Endothelial cell of umbilical vein (primary cell): ENCODE results near the gene NEUROG1. TPM values are rescaled to one million over a fixed set of nuclear protein-coding genes. Genes with fewer than 3 reads are reported as not detected.
"Not testable (repeated sequence)": the region's sequence is repeated elsewhere in the genome, so short reads cannot be mapped to it uniquely, and the experiment has no call there.

Source experiments
- BruUV-seq: library from RNA; stranded (reverse); fragments of 400-500 nt; replicated peaks from 2 replicates; lab custom pipeline; 2021; lab: Mats Ljungman, UMichigan
- CTCF ChIA-PET: fragments of 300-600, 350-600 bp; sonication (Branson Sonifier 250); formaldehyde crosslinking; loops from one replicate; lab custom pipeline; 2021; ENCODE audit warnings: antibody characterized with exemption, inconsistent platforms; lab: Charles Lee
- POLR2A ChIA-PET: fragments of 300-600, 350-600 bp; sonication (Branson Sonifier 250); formaldehyde crosslinking; loops from one replicate; lab custom pipeline; 2021; ENCODE audit warnings: antibody characterized with exemption, inconsistent platforms; lab: Charles Lee
- DNase-seq: peaks from one replicate; pipeline ENCODE4 v3.0.0-alpha.2; 2011; ENCODE audit warnings: low read depth, low spot score
- FAIRE-seq: peaks from 2 replicates; lab custom pipeline; 2011; peaks lifted over from hg19 to GRCh38; lab: Jason Lieb, UNC
- H2AFZ ChIP-seq: 2 replicates; pipeline ENCODE4 v1.6.0; 2012; ENCODE audit warnings: low read depth, low read length, control low read depth, inconsistent platforms
- H3K27ac ChIP-seq: 2 replicates; pipeline ENCODE4 v1.5.1; 2011; ENCODE audit warnings: low read depth, mild to moderate bottlenecking, control low read depth, low read length, moderate library complexity; ENCODE audit not compliant: insufficient read depth
- H3K27me3 ChIP-seq, 2 experiments: 2 replicates each; pipeline versions ENCODE4 v1.6.0 to v1.6.1; 2011; ENCODE audit warnings: low read length in 2 of 2, mixed read lengths in 1 of 2; ENCODE audit not compliant: control insufficient read depth in 2 of 2, insufficient read depth in 2 of 2
- H3K36me3 ChIP-seq, 2 experiments: 2 replicates in 1 of 2; 3 replicates in 1 of 2; pipeline ENCODE4 v1.5.1; 2011; ENCODE audit warnings: low read length in 2 of 2, mild to moderate bottlenecking in 1 of 2, moderate library complexity in 1 of 2; ENCODE audit not compliant: control insufficient read depth in 2 of 2, insufficient read depth in 2 of 2; ENCODE audit errors: extremely low read depth in 1 of 2
- H3K4me1 ChIP-seq: 3 replicates; pipeline ENCODE4 v1.5.1; 2011; ENCODE audit warnings: mild to moderate bottlenecking, low read length; ENCODE audit not compliant: control insufficient read depth, insufficient read depth; ENCODE audit errors: extremely low read depth
- H3K4me2 ChIP-seq: 2 replicates; pipeline ENCODE4 v1.6.1; 2011; ENCODE audit warnings: low read length, control low read depth, mixed read lengths; ENCODE audit not compliant: insufficient read depth
- H3K4me3 ChIP-seq, 3 experiments: fragments of 200-600 bp in 1 of 3; sonication (generic), shearing (Covaris generic) in 1 of 3; replicated peaks in 1 of 3; 2 replicates each; pipeline ENCODE4 v1.5.1; 2011 to 2016; ENCODE audit warnings: control low read depth in 3 of 3, low read length in 3 of 3, mild to moderate bottlenecking in 2 of 3, inconsistent platforms in 1 of 3, low read depth in 1 of 3, moderate library complexity in 1 of 3; ENCODE audit not compliant: insufficient read depth in 1 of 3
- H3K79me2 ChIP-seq: 2 replicates; pipeline ENCODE4 v1.6.0; 2012; ENCODE audit warnings: low read length, inconsistent platforms; ENCODE audit not compliant: control insufficient read depth, insufficient read depth
- H3K9ac ChIP-seq: replicated peaks from 2 replicates; pipeline ENCODE3; 2011; ENCODE audit warnings: low read length, control low read depth; ENCODE audit not compliant: insufficient read depth; ENCODE audit errors: extremely low read depth
- H3K9me1 ChIP-seq: replicated peaks from 3 replicates; pipeline ENCODE4 v1.6.0; 2011; ENCODE audit warnings: mild to moderate bottlenecking, low read length; ENCODE audit not compliant: control insufficient read depth, insufficient read depth; ENCODE audit errors: extremely low read depth
- H3K9me3 ChIP-seq: replicated peaks from 2 replicates; pipeline ENCODE4 v1.5.1; 2012; ENCODE audit warnings: low read length, inconsistent platforms; ENCODE audit not compliant: control insufficient read depth, insufficient read depth
- H4K20me1 ChIP-seq: replicated peaks from 2 replicates; pipeline ENCODE3; 2011; ENCODE audit warnings: mild to moderate bottlenecking, low read length; ENCODE audit not compliant: control insufficient read depth, insufficient read depth; ENCODE audit errors: extremely low read depth
- EZH2 ChIP-seq: IDR thresholded peaks from 2 replicates; pipeline ENCODE4 v1.6.1; 2012; ENCODE audit warnings: borderline replicate concordance, low read depth, mild to moderate bottlenecking, moderate library complexity, low read length, inconsistent platforms; ENCODE audit not compliant: severe bottlenecking
- FOS ChIP-seq: IDR thresholded peaks from 2 replicates; pipeline ENCODE4 v1.6.1; 2011; ENCODE audit warnings: mild to moderate bottlenecking, low read length, moderate library complexity, borderline replicate concordance; ENCODE audit not compliant: insufficient read depth
- GATA2 ChIP-seq: IDR thresholded peaks from 2 replicates; pipeline ENCODE4 v1.7.0; 2011; ENCODE audit warnings: low read depth, mild to moderate bottlenecking, moderate library complexity, mixed read lengths, low read length; ENCODE audit not compliant: insufficient read length, insufficient read depth
- JUN ChIP-seq: IDR thresholded peaks from 2 replicates; pipeline ENCODE4 v1.6.1; 2011; ENCODE audit warnings: borderline replicate concordance, low read depth; ENCODE audit not compliant: insufficient read length, insufficient read depth
- MYC ChIP-seq: IDR thresholded peaks from one replicate; pipeline ENCODE4 v1.6.1; 2011; ENCODE audit warnings: mild to moderate bottlenecking, low read depth, low read length
- POLR2A ChIP-seq: IDR thresholded peaks from 2 replicates; pipeline ENCODE4 v1.6.1; 2012; ENCODE audit warnings: low read depth, mild to moderate bottlenecking, control low read depth, low read length
- POLR2AphosphoS5 ChIP-seq: IDR thresholded peaks from 2 replicates; pipeline ENCODE4 v1.6.1; 2012; ENCODE audit warnings: low read depth, mild to moderate bottlenecking, control low read depth, low read length, moderate library complexity; ENCODE audit not compliant: insufficient read depth
- dilution Hi-C: fragments of 300-500 bp; cut with MboI; formaldehyde crosslinking; loops from one replicate; pipeline ENCODE4 v1.15.0; 2019; ENCODE audit warnings: low sequenced_read_pairs; ENCODE audit not compliant: extremely low pct_ligation_motif_present
- intact Hi-C: fragments of 100-400 bp; cut with micrococcal nuclease; formaldehyde crosslinking; loops from one replicate; pipeline ENCODE4 v1.10.0; 2022
- polyA plus RNA-seq, 4 experiments: library from polyadenylated mRNA; depleted of rRNA in 3 of 4; stranded (reverse) in 3 of 4; unstranded in 1 of 4; fragments of >200 nt; gene quantifications; 2 replicates each; pipeline versions ENCODE4 v1.2.1 to v1.2.3, GENCODE V29; 2011 to 2012; ENCODE audit warnings: missing spikeins in 1 of 4
- total RNA-seq: library from RNA; stranded (reverse); gene quantifications from 2 replicates; pipeline ENCODE4 v1.2.3, GENCODE V29; 2021
- TF ChIP-seq, protein P1 (sequence below), 2 donors: IDR thresholded peaks; 1 replicate in 1 of 2; 2 replicates in 1 of 2; pipeline ENCODE4 v1.5.1; 2011; ENCODE audit warnings: low read length in 2 of 2, mild to moderate bottlenecking in 2 of 2, moderate library complexity in 2 of 2, control low read depth in 1 of 2, inconsistent platforms in 1 of 2, low read depth in 1 of 2; ENCODE audit not compliant: insufficient read depth in 1 of 2; ENCODE audit errors: extremely low read depth in 1 of 2
- TF ChIP-seq, protein P2 (sequence below): IDR thresholded peaks from 2 replicates; pipeline ENCODE4 v1.6.1; 2011; ENCODE audit not compliant: insufficient read depth, insufficient read length

The NEUROG1 gene
- total and polyA plus RNA-seq, 2 donors (not counting 3 experiments of a cell fraction or from before 2014, with no cell fraction given): not detected

DNA sequence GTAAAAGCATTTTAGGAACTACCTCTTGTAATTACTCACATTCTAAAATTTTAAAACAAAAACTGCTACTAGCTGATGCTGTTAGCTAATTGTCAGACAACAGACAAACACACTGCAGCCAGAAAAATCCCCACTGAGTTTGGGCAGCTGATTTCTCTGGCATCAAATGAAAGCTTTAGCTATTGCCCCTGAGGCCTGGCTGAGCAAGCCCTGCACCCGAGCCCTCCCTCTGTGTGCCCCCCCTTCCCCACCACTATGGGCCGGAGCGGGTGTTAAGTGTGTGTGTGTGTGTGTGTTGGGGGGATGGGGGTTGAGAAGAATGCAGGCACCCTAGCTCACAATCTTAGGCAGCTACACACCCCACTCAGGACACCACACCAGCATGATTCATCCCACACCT is 2.4 kb downstream of the NEUROG1 start:
- TF ChIP-seq EZH2: no peak
- TF ChIP-seq POLR2AphosphoS5: no peak
- no peak for TF ChIP-seq POLR2A
- TF ChIP-seq MYC: no peak
- TF ChIP-seq, protein P1, sequence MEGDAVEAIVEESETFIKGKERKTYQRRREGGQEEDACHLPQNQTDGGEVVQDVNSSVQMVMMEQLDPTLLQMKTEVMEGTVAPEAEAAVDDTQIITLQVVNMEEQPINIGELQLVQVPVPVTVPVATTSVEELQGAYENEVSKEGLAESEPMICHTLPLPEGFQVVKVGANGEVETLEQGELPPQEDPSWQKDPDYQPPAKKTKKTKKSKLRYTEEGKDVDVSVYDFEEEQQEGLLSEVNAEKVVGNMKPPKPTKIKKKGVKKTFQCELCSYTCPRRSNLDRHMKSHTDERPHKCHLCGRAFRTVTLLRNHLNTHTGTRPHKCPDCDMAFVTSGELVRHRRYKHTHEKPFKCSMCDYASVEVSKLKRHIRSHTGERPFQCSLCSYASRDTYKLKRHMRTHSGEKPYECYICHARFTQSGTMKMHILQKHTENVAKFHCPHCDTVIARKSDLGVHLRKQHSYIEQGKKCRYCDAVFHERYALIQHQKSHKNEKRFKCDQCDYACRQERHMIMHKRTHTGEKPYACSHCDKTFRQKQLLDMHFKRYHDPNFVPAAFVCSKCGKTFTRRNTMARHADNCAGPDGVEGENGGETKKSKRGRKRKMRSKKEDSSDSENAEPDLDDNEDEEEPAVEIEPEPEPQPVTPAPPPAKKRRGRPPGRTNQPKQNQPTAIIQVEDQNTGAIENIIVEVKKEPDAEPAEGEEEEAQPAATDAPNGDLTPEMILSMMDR (IDR thresholded peaks at IDR 0.05; ENCODE audit: extremely low read depth in 1 of 2, insufficient read depth in 1 of 2, low read depth in 1 of 2, low read length in 2 of 2): no peak
- TF ChIP-seq FOS: no peak
- TF ChIP-seq GATA2: no peak
- TF ChIP-seq JUN: no peak
- TF ChIP-seq, protein P2, sequence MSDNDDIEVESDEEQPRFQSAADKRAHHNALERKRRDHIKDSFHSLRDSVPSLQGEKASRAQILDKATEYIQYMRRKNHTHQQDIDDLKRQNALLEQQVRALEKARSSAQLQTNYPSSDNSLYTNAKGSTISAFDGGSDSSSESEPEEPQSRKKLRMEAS: no peak
- dilution Hi-C loops: no loop called here
- Histone ChIP-seq H4K20me1 (no peaks in the 10 kb centered on the region), H3K27me3 (peaks cover 62 to 66% of the 10 kb centered on the region in 2 experiments), H3K79me2 (no peaks in the 10 kb centered on the region), H2AFZ (no peak overlapping the region), H3K4me2 (no peak overlapping the region), H3K36me3 (no peaks in the 10 kb centered on the region), H3K9me3 (no peaks in the 10 kb centered on the region), H3K27ac (no peak overlapping the region), H3K4me1 (no peaks in the 10 kb centered on the region), H3K9ac (no peak overlapping the region), H3K4me3 (no peak overlapping the region), H3K9me1 (no peaks in the 10 kb centered on the region)
- FAIRE-seq (no peak), DNase-seq (no peak)
- ChIA-PET CTCF (interaction anchor here (0.9 to 2.4 kb wide), 6 partner anchors 17 to 76 kb away, joined by 3 to 7 read pairs (median 4); no protein-coding TSS in a partner anchor), POLR2A (no interaction called here)
- no TSS peak for BruUV-seq
- intact Hi-C loops: no loop called here

DNA sequence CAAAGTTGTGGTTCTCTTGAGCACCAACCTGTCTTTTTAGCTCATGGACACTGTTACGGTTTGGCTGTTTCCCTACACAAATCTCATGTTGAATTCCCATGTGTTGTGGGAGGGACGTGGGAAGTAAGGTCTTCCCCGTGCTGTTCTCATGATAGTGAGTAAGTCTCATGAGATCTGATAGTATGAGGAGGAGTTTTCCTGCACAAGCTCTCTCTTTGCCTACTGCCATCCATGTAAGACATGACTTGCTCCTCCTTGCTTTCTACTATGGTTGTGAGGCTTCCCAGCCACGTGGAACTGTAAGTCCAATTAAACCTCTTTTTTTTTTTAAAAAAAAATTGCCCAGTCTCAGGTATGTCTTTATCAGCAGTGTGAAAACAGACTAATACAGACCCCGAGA is 6.2 kb downstream of the NEUROG1 start:
- CTCF ChIA-PET, H3K36me3 ChIP-seq, FAIRE-seq, dilution Hi-C loops, H4K20me1 ChIP-seq, H3K4me2 ChIP-seq, H3K4me3 ChIP-seq, DNase-seq, BruUV-seq, intact Hi-C loops, H3K9ac ChIP-seq, H3K9me1 ChIP-seq, H3K9me3 ChIP-seq, H3K79me2 ChIP-seq, H2AFZ ChIP-seq, POLR2A ChIA-PET, H3K4me1 ChIP-seq, H3K27ac ChIP-seq: not testable (repeated sequence)
- H3K27me3 ChIP-seq: peaks cover 33 to 41% of the 10 kb centered on the region in 2 experiments
